ENCODE results near the gene NRCAM.

The NRCAM gene

DNA sequence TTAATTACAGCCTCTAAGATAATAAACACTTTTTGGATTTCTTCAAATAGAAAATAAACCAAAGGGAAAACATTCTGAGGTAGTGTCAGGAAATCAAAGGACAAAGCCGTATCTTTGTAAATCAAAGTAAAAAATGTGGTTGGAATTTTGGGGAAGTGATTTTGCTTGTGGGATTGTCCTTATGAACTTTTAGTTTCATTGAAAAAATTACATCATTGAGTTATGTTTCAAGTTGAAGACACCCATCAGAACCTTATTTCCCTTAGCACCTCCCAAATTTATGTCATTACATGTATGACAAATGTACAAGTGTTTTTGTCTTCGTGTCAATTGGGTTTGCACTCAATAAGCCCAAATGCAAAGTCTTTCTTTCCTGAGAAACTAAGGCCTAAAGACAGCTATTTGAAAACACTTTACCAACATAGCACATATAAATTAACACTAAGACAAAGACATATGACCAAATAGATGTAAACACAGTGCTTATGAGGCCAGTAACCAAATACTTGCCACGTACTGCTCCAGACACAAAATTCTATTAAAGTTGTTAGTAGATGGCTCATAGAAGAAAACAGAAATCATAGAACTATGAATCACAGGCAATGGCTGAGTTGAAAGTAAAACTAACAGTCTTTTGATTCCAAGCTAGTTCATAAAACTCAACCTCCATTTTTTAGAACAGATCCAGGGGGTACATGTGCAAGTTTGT is 299.2 kb downstream of the NRCAM start:
- no peak for DNase-seq (ENCODE audit: low read depth in 2 of 2)

- DNase-seq (ENCODE audit: low read depth in 2 of 2) = no peak
These were observed 304.0 kb downstream of the NRCAM start for GRCh38 chr7:108152198-108152597.

DNA sequence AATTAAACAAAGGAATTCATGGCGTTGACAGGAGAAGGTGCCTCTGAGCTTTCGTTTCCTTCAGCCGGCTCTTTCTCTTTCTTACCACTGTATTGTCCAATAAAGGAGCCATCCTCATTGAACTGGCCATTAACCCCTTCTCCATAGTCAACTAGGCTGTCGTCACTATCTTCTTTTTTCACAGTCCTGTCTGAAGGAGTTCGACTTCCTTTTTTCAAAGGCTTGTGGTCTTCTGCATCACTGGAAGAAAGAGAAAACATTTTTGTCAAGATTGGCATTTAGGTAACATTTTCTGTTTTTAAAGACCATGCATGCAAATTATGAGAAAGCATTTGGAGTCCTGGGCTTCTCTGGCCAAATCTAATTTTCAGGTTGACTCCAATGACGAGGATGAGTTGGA is 306.3 kb downstream of the NRCAM start:
- no peak for DNase-seq (ENCODE audit: low read depth in 2 of 2)

GRCh38 chr7:108149119-108149518 is 307.1 kb downstream of the NRCAM start:
- DNase-seq (ENCODE audit: low read depth in 2 of 2) = no peak

GRCh38 chr7:108147031-108147563 is 309.1 kb downstream of the NRCAM start:
- no peak for DNase-seq (ENCODE audit: low read depth in 2 of 2)

DNA sequence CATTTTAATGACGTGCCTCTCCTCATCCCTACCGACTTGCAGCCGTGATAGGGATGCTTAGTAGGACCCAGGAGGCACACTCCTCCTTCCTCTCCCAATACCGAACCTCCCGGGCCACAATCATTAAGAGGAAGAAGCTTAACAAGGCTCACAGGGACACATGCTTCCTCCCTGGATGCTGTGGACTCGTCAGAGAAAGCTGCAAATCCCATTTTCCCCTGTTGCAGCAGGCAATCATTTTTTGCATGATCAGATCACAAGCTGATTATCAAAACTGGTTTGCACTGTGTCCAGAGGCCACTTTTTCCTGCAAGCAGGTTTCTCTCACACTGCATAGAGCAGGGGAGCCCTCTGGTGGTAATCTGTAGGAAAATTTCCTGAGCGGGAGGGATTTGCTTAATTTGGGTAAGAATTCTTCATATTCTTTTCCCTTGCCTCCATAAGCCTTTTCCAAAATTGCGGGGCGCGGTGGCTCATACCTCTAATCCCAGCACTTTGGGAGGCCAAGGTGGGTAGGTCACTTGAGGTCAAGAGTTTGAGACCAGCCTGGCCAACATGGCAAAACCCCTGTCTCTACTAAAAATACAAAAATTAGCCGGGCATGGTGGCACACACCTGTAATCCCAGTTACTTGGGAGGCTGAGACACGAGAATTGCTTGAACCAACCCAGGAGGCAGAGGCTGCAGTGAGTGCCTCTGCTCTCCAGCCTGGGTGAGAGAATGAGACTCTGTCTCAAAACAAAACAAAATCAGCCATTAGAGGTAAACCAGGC is 310.0 kb downstream of the NRCAM start:
- no peak for DNase-seq (ENCODE audit: low read depth in 2 of 2)

DNA sequence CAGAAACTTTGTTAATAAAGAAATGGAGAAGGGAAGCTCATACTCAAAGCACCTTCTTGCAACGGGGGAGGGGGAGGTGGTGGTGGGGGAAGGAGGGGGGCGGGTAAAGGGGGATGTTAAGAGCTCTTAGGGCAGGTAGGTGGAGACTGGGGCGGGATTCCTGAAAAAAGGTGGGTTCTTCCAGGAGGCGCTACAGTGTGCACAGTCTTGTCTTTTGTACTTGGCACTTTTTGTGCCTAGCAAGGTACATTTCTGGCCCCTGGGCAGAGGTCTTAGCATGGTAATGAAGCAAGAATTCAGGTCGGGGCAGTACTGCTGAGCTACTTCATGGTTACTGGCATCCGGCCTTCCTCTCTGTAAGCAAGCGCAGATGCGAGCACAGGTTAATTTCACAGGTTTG is 310.8 kb downstream of the NRCAM start:
- DNase-seq (ENCODE audit: low read depth in 2 of 2) = no peak

DNA sequence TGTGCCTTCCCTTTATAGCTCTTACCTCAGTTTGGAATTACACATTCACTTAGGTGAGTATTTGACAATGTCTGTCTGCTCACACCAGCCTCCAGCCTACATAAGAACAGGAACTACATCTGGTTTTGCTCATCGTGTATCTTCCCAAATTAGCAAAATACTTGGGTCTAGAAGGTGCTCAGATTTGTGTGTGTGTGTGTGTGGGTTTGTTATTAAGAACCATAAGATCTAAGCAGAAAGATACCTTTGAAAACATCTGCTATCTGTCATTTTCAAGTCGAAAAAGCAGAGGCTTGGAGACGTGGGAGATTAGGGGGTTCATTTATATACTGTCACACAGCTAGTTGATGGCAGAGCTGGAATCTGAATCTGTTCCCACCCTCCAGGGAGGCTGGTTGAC is 311.3 kb downstream of the NRCAM start:
- DNase-seq (ENCODE audit: low read depth in 2 of 2) = no peak

DNA sequence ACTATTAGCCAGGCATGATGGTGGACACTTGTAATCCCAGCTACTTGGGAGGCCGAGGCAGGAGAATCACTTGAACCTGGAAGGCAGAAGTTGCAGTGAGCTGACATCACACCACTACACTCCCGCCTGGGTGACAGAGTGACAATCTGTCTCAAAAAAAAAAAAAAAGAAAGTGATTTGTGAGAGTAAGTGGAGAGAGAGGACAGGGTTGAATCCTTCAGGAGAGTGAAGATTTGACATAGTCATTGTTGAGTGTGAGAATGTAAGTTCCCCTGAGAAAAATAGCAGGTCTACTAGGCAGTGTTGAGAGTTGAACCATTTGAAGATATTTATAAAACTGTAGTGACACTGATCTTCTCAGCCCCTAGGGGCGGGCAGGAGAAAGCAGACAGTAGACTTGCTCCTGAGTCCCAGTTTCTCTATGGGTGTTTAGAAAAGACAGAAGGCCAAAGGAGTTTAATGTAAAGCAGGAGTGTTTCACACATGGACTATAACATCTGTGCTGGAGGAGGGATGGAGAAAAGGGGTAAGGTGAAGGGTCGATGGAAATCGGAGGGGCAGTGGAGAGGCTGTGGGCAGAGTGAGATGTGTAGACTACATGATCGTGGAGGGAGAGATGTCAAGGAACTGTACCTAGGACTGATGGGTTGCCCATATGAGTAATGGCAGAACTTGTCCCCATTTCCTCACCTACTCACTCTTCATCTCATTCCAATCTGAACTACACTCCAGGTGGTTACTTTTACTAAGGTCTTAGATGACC is 312.4 kb downstream of the NRCAM start:
- no peak for DNase-seq (ENCODE audit: low read depth in 2 of 2)

DNA sequence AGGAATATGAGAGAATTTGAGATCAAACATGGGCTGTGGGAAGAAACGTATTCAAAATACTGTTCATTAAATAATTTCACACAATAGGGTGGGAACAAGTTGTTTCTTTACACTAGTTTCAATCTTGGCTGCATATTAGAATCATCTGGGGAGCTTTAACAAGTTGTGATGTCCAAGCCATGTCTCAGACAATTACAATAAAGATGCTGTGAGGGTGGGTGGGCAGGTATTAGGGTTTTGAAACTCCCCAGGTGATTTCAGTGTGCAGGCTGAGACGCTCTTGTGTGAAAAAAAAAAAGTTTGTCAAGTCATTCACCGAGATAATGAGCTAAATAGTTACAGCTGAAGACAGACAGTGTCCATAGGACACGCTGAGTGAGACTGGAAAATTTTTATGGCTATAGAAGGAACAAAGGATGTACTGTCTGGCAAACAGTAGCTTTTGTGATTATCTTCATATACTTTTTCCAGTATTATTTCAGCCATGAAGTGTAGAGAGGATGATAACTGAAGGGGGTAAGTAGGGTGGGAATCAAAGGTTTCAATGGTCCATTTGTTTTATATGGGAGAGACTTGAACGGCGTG is 313.5 kb downstream of the NRCAM start:
- DNase-seq (ENCODE audit: low read depth in 2 of 2) = no peak

DNA sequence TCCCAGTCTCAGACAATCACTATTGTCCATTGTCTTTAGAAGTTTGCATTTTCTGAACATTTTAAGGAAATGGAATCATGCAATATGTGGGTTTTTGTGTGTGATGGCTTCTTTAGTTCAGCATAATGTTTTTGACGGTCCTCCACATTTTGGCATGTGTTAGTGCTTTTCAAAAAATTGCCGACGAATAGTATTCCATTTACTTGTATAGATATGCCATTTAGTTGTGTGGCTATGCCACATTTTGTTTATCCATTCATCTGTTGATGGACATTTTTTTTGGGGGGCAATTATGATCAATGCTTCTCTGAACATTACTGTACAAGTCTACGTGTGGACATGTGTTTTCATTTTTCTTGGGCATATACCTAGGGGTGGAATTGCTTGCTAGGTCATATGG is 314.1 kb downstream of the NRCAM start:
- no peak for DNase-seq (ENCODE audit: low read depth in 2 of 2)

DNA sequence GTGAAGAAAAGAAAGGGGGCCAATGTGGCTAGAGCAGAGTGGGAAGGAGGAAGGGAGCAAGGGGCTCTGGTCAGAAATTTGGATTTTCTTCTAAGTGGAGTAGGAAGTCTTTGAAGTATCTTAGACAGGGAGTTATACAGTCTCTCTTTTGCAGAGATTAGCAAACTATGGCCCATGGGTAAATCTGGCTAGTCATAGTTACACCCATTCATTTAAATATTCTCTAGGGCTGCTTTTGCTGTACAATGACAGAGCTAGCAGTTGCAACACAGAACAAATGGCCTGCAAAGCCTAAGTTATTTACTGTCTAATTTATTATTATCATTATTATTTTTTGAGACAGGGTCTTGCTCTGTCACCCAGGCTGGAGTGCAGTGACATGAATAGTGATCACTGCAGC is 315.6 kb downstream of the NRCAM start:
- no peak for DNase-seq (ENCODE audit: low read depth in 2 of 2)

DNA sequence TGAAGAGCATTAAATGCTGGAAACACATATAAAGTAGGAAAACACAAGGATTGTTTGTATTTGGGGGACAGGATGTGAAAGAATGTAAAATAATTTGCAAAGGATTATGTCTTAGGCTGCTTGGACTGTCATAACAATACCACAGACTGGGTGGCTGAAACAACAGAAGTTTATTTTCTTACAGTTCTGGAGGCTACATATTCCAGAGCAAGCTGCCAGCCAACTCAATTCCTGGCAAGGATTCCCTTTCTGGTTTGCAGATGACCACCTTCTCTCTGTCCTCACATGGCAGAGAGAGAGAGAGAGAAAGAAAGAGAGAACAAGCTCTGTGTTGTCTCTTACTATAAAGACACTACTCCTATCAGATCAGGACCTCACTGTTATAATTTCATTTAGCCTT is 317.3 kb downstream of the NRCAM start:
- DNase-seq (ENCODE audit: low read depth in 2 of 2) = no peak

DNA sequence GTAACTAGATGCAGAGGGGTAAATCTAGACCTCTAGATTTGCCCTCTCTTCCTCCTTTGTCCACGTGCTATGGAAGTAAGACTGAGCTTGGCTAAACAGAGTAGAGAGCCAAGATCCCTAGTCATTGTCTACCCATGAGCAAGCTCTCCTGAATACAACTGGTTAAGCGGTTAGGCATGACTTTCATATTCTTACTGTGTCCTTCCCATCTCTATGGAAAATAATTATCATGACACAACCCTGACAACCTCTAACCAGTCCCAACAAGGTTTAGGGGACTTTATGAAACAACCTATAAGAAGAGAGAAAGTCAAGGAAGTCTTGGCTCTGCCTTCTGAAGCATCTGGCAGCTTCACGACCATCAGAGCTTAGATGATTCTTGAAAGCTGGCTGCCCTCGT is 318.2 kb downstream of the NRCAM start:
- DNase-seq (ENCODE audit: low read depth in 2 of 2) = no peak

DNA sequence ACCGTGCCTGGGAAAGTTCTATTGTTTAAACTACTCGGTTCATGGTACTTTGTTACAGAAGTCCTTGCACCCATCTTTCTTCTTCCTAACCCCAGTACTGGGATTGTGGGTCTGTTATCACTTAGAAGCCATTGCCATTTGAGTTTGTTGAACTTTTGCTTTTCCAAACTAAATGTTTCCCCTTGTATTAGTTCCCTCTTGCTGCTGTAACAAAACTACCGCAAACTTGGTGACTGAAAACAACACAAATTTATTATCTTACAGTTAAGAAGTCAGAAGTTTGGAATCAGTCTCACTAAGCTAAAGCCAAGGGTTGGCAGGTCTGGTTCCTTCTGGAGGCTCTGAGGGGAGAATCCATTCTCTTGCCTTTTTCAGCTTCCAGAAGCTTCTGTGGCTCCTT is 319.2 kb downstream of the NRCAM start:
- DNase-seq (ENCODE audit: low read depth in 2 of 2) = no peak

DNA sequence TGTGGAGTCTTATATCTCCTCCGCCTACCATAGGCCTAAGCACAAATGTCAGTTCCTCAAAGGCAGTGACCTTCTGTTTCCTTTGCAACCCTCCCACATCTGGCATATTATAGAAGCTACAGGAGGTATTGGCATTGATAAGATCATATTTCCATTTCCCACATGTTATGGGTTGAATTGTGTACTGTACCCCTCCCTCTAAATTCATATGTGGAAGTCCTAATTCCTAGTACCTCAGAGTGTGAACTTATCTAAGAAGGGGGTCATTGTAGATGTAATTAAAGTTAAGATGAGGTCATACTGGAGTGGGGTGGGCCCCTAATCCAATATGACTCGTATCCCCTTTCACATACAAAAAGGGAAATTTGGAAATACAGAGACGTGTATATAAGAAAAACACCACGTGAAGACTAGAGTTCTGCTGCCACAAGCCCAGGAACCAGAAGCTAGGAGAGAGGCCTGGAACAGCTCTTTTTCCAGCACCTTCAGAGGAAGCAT is 320.0 kb downstream of the NRCAM start:
- DNase-seq (ENCODE audit: low read depth in 2 of 2) = no peak

DNA sequence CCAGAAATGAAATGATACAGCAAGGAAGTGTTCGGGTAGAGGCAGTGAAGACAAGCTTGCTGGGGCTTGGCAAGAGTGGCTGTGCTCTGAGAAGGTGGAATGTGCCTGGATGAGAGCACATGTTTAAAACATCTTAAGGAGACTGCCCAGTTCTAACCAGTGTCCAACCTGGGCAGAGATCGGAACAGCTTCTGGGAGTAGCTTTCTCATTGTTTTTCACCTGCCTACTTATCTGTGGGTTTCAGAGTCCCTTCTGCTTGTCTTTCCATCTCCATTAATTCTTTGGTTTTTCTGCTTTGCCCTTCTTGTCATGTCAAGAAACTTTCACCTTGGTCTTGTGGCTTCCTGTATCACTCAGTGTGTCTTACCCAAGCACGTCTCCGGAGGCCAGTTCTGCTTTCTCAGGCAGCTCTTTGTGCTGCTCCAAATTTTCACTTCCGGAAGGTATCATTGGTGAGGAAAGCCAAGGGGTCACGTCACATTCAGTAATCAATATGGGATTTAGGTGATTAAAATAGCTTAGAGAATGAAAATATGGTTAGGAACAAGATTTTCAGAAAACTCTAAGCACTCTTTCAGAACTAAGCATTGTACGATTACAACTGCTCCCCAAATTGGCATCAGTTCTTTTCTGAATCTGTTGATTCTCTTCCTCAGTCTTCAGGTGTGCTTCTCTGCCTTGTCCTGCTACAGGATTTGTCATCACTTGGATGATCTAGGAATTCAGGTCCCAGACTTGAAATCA is 320.6 kb downstream of the NRCAM start:
- DNase-seq (ENCODE audit: low read depth in 2 of 2) = no peak

GRCh38 chr7:108134486-108134885 is 321.8 kb downstream of the NRCAM start:
- no peak for DNase-seq (ENCODE audit: low read depth in 2 of 2)

- DNase-seq (ENCODE audit: low read depth in 2 of 2) = no peak
These were observed 323.5 kb downstream of the NRCAM start for GRCh38 chr7:108132551-108133265.

DNA sequence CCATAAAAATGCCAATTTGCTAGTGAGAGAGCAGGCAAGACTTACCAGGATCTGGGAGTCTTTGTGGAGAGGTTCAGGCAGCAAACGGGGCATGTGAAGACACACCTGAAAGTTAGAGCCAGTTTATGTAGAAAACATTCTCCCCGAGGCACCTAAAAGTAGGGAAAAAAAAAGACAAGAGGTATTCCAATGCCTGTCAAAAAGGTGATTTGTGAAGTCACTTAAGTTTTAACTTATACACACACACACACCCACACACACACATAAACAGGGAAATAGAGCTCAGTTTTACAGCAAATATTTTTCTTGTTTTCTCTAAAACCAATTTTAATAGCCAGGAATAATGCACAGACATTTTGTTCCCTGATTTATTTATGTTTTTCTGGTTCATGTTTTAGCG is 326.0 kb downstream of the NRCAM start, which contains the start of gene LAMB4:
Gene LAMB4 (minus strand): TSS at position 101 of the 400 bp plus-strand sequence. CDS start 7,197 bp downstream, outside the sequence.
- DNase-seq (ENCODE audit: low read depth in 2 of 2) = no peak
